Measurements from ENCODE around the gene NOS1. TPM values are rescaled to one million over a fixed set of nuclear protein-coding genes. Genes with fewer than 3 reads are reported as not detected.
"Not testable (repeated sequence)": the region's sequence is repeated elsewhere in the genome, so short reads cannot be mapped to it uniquely, and the experiment has no call there.

NOS1 gene
- polyA plus RNA-seq, 3 donors from 2014 or later = not detected

- Mint-ChIP-seq H3K4me3 (no peak overlapping the region), H3K4me1 (no peaks in the 10 kb centered on the region), H3K27me3 (ENCODE audit: low read depth in 3 of 3) (peaks cover 0 to 15% (median 6%) of the 10 kb centered on the region in 3 donors), H3K36me3 (no peaks in the 10 kb centered on the region), H3K9me3 (no peaks in the 10 kb centered on the region), H3K27ac (no peak overlapping the region)
- DNase-seq = no peak
Measured at GRCh38 chr12:117213295-117213808, 148.1 kb downstream of the NOS1 start.

GRCh38 chr12:117212563-117213190, 148.7 kb downstream of the NOS1 start:
- H3K27me3 Mint-ChIP-seq (ENCODE audit: low read depth in 3 of 3) = peaks cover 0 to 18% (median 8%) of the 10 kb centered on the region in 3 donors
- no peaks in the 10 kb centered on the region for H3K36me3 Mint-ChIP-seq
- H3K9me3 Mint-ChIP-seq = no peaks in the 10 kb centered on the region
- DNase-seq = peak; percentile 26 to 35 (median 29)
- H3K27ac Mint-ChIP-seq = no peak overlapping the region
- H3K4me3 Mint-ChIP-seq = no peak overlapping the region
- no peaks in the 10 kb centered on the region for H3K4me1 Mint-ChIP-seq

- H3K9me3 Mint-ChIP-seq = no peaks in the 10 kb centered on the region
- H3K4me1 Mint-ChIP-seq = no peaks in the 10 kb centered on the region
- H3K4me3 Mint-ChIP-seq = no peak overlapping the region
- DNase-seq = no peak
- no peaks in the 10 kb centered on the region for H3K36me3 Mint-ChIP-seq
- H3K27ac Mint-ChIP-seq = no peak overlapping the region
- peaks cover 4 to 15% (median 6%) of the 10 kb centered on the region in 3 donors for H3K27me3 Mint-ChIP-seq (ENCODE audit: low read depth in 3 of 3)
Measured at GRCh38 chr12:117210266-117210918, 151.0 kb downstream of the NOS1 start.

GRCh38 chr12:117209626-117210025, 151.8 kb downstream of the NOS1 start:
- Mint-ChIP-seq H3K4me3 (no peak overlapping the region), H3K36me3 (no peaks in the 10 kb centered on the region), H3K9me3 (no peaks in the 10 kb centered on the region), H3K27ac (no peak overlapping the region), H3K4me1 (no peaks in the 10 kb centered on the region), H3K27me3 (ENCODE audit: low read depth in 3 of 3) (peaks cover 4 to 14% (median 6%) of the 10 kb centered on the region in 3 donors)
- no peak for DNase-seq

- Mint-ChIP-seq H3K4me3 (no peak overlapping the region), H3K4me1 (no peaks in the 10 kb centered on the region), H3K27ac (no peak overlapping the region), H3K9me3 (no peaks in the 10 kb centered on the region), H3K27me3 (ENCODE audit: low read depth in 3 of 3) (peaks cover 4 to 14% (median 7%) of the 10 kb centered on the region in 3 donors), H3K36me3 (no peaks in the 10 kb centered on the region)
- DNase-seq = no peak
Measured at GRCh38 chr12:117208811-117209455, 152.5 kb downstream of the NOS1 start.

- Mint-ChIP-seq H3K36me3 (no peaks in the 10 kb centered on the region), H3K4me3 (no peak overlapping the region), H3K27ac (no peak overlapping the region), H3K27me3 (ENCODE audit: low read depth in 3 of 3) (peaks cover 4 to 14% (median 7%) of the 10 kb centered on the region in 3 donors), H3K4me1 (no peaks in the 10 kb centered on the region), H3K9me3 (no peaks in the 10 kb centered on the region)
- no peak for DNase-seq
Measured at GRCh38 chr12:117208206-117208605, 153.2 kb downstream of the NOS1 start.

- Mint-ChIP-seq H3K27me3 (ENCODE audit: low read depth in 3 of 3) (peaks cover 4 to 13% (median 7%) of the 10 kb centered on the region in 3 donors), H3K36me3 (no peaks in the 10 kb centered on the region), H3K9me3 (no peaks in the 10 kb centered on the region), H3K4me3 (no peak overlapping the region), H3K4me1 (no peaks in the 10 kb centered on the region), H3K27ac (no peak overlapping the region)
- DNase-seq = no peak
Measured at GRCh38 chr12:117207675-117208074, 153.8 kb downstream of the NOS1 start.

GRCh38 chr12:117202556-117202955, 158.9 kb downstream of the NOS1 start:
- H3K36me3 Mint-ChIP-seq = no peaks in the 10 kb centered on the region
- no peak overlapping the region for H3K27ac Mint-ChIP-seq
- H3K4me1 Mint-ChIP-seq = no peaks in the 10 kb centered on the region
- DNase-seq = no peak
- H3K27me3 Mint-ChIP-seq (ENCODE audit: low read depth in 3 of 3) = peaks cover 4 to 13% (median 6%) of the 10 kb centered on the region in 3 donors
- H3K4me3 Mint-ChIP-seq = no peak overlapping the region
- no peaks in the 10 kb centered on the region for H3K9me3 Mint-ChIP-seq

- Mint-ChIP-seq H3K36me3 (no peaks in the 10 kb centered on the region), H3K4me1 (no peaks in the 10 kb centered on the region), H3K9me3 (no peaks in the 10 kb centered on the region), H3K27me3 (ENCODE audit: low read depth in 3 of 3) (peaks cover 2 to 13% (median 6%) of the 10 kb centered on the region in 3 donors), H3K4me3 (no peak overlapping the region), H3K27ac (no peak overlapping the region)
- DNase-seq = no peak
Measured at GRCh38 chr12:117202033-117202432, 159.4 kb downstream of the NOS1 start.

GRCh38 chr12:117199956-117200744, 161.3 kb downstream of the NOS1 start:
- H3K9me3 Mint-ChIP-seq, H3K36me3 Mint-ChIP-seq, H3K4me3 Mint-ChIP-seq, DNase-seq, H3K4me1 Mint-ChIP-seq, H3K27ac Mint-ChIP-seq: not testable (repeated sequence)
- peaks cover 0 to 16% (median 9%) of the 10 kb centered on the region in 3 donors for H3K27me3 Mint-ChIP-seq (ENCODE audit: low read depth in 3 of 3)

- H3K27ac Mint-ChIP-seq, H3K36me3 Mint-ChIP-seq, H3K4me1 Mint-ChIP-seq, H3K9me3 Mint-ChIP-seq, DNase-seq, H3K4me3 Mint-ChIP-seq: not testable (repeated sequence)
- peaks cover 2 to 11% (median 4%) of the 10 kb centered on the region in 3 donors for H3K27me3 Mint-ChIP-seq (ENCODE audit: low read depth in 3 of 3)
Measured at GRCh38 chr12:117196334-117196733, 165.1 kb downstream of the NOS1 start.

GRCh38 chr12:117195027-117195426, 166.4 kb downstream of the NOS1 start:
- H3K4me3 Mint-ChIP-seq, DNase-seq, H3K27ac Mint-ChIP-seq, H3K9me3 Mint-ChIP-seq, H3K36me3 Mint-ChIP-seq, H3K4me1 Mint-ChIP-seq: not testable (repeated sequence)
- H3K27me3 Mint-ChIP-seq (ENCODE audit: low read depth in 3 of 3) = peaks cover 2 to 13% (median 6%) of the 10 kb centered on the region in 3 donors

- H3K27ac Mint-ChIP-seq = no peak overlapping the region
Measured at GRCh38 chr12:117193903-117194302, 167.5 kb downstream of the NOS1 start.

More at GRCh38 chr12:117193903-117194302, 167.5 kb downstream of the NOS1 start:
- H3K4me1 Mint-ChIP-seq = peaks cover 9 to 11% of the 10 kb centered on the region in 2 donors
- H3K27me3 Mint-ChIP-seq (ENCODE audit: low read depth in 3 of 3) = peaks cover 2 to 15% (median 12%) of the 10 kb centered on the region in 3 donors
- H3K9me3 Mint-ChIP-seq = no peaks in the 10 kb centered on the region
- no peaks in the 10 kb centered on the region for H3K36me3 Mint-ChIP-seq
- no peak overlapping the region for H3K4me3 Mint-ChIP-seq
- DNase-seq = no peak
